Prostate gland (tissue), 2 donors: ENCODE measurements around the gene SYT2. TPM values are rescaled to one million over a fixed set of nuclear protein-coding genes. Genes with fewer than 3 reads are reported as not detected.
A peak's percentile ranks its signal among the peaks of the same experiment; 100 is the strongest.
"Not testable (repeated sequence)": the region's sequence is repeated elsewhere in the genome, so short reads cannot be mapped to it uniquely, and the experiment has no call there.

Experiments
- DNase-seq: peaks from one replicate; pipeline ENCODE4 v3.0.0-alpha.2; 2019; ENCODE audit warnings: low spot score
- H3K27ac ChIP-seq, 2 donors: fragments of 200-600 bp; sonication (generic); 2 replicates each; pipeline ENCODE4 v1.5.1; 2017 to 2019
- H3K27me3 ChIP-seq: fragments of 200-600 bp; sonication (generic); replicated peaks from 2 replicates; pipeline ENCODE4 v1.5.1; 2019; ENCODE audit not compliant: insufficient read depth
- H3K36me3 ChIP-seq, 2 donors: fragments of 200-600 bp; sonication (generic); 1 replicate in 1 of 2; 2 replicates in 1 of 2; pipeline versions ENCODE4 v1.5.1 to v1.8.1; 2017 to 2019
- H3K4me1 ChIP-seq: fragments of 200-600 bp; sonication (generic); replicated peaks from 2 replicates; pipeline ENCODE4 v1.5.1; 2019
- H3K4me3 ChIP-seq, 2 donors: fragments of 200-600 bp; sonication (generic); 2 replicates each; pipeline ENCODE4 v1.5.1; 2017 to 2019
- H3K9me3 ChIP-seq: fragments of 200-600 bp; sonication (generic); 2 replicates; pipeline ENCODE4 v1.5.1; 2017
- CTCF ChIP-seq, 4 experiments: fragments of 200-600 bp in 2 of 4; fragments of 450-650 bp in 2 of 4; sonication (generic) in 2 of 4; IDR thresholded peaks; 1 replicate in 3 of 4; 2 replicates in 1 of 4; pipeline ENCODE4 v1.5.1; 2016 to 2019; ENCODE audit warnings: antibody characterized with exemption in 4 of 4, mild to moderate bottlenecking in 2 of 4, moderate library complexity in 2 of 4
- POLR2A ChIP-seq: fragments of 450-650 bp; IDR thresholded peaks from one replicate; pipeline ENCODE4 v1.6.1; 2016; ENCODE audit warnings: antibody characterized with exemption, mild to moderate bottlenecking
- POLR2AphosphoS5 ChIP-seq: sonication (generic); formaldehyde crosslinking; IDR thresholded peaks from one replicate; pipeline ENCODE4 v1.6.1; 2017; ENCODE audit warnings: antibody characterized with exemption
- WGBS: methylation state at CpG from one replicate; pipeline ENCODE4 v1.1.5; 2018; 5-methylcytosine and 5-hydroxymethylcytosine counted together
- intact Hi-C: fragments of 100-400 bp; cut with DNase I; formaldehyde crosslinking; loops from one replicate; pipeline ENCODE4 v1.14.2; 2022
- total RNA-seq, 2 donors: library from RNA; depleted of rRNA; stranded (reverse); fragments of >200 nt; gene quantifications; one replicate each; pipeline ENCODE4 v1.1.0, GENCODE V29; 2016

Gene SYT2
- total RNA-seq, 2 donors from 2014 or later = 0.09 to 7.1 TPM

- H3K4me3 ChIP-seq = no peak overlapping the region
- no peaks in the 10 kb centered on the region for H3K36me3 ChIP-seq
- H3K9me3 ChIP-seq = no peaks in the 10 kb centered on the region
- peak; percentile 32 for DNase-seq
- no peaks in the 10 kb centered on the region for H3K4me1 ChIP-seq
- TF ChIP-seq POLR2A = no peak
- peak in 3 of 4 experiments; percentile 41 to 59 (median 58) for TF ChIP-seq CTCF (IDR thresholded peaks at IDR 0.05)
- WGBS = 38% methylated on average over 26 of the region's 28 CpGs
- intact Hi-C loops = loop anchor here (10.0 kb wide), 1 partner anchor 281 kb away; the partner anchor contains the start of genes PPP1R12B and UBE2T
- no peak overlapping the region for H3K27ac ChIP-seq
- no peaks in the 10 kb centered on the region for H3K27me3 ChIP-seq
Observed at GRCh38 chr1:202625416-202626360, 84.6 kb downstream of the SYT2 start.

- DNase-seq = no peak
- Histone ChIP-seq H3K4me3 (no peak overlapping the region), H3K27me3 (no peaks in the 10 kb centered on the region), H3K36me3 (no peaks in the 10 kb centered on the region), H3K4me1 (no peaks in the 10 kb centered on the region), H3K27ac (no peak overlapping the region), H3K9me3 (no peaks in the 10 kb centered on the region)
- intact Hi-C loops = loop anchor here (10.0 kb wide), 1 partner anchor 280 kb away; the partner anchor contains the start of genes PPP1R12B and UBE2T
- no peak for TF ChIP-seq CTCF (IDR thresholded peaks at IDR 0.05)
- 73% methylated on average over 1 of the region's 1 CpG for WGBS
Observed at GRCh38 chr1:202624781-202625108, 85.5 kb downstream of the SYT2 start.

GRCh38 chr1:202624088-202624780 is 86.0 kb downstream of the SYT2 start:
- intact Hi-C loops = loop anchor here (10.0 kb wide), 1 partner anchor 279 kb away; the partner anchor contains the start of genes PPP1R12B and UBE2T
- 77% methylated on average over 7 of the region's 7 CpGs for WGBS
- Histone ChIP-seq H3K9me3 (no peaks in the 10 kb centered on the region), H3K27me3 (no peaks in the 10 kb centered on the region), H3K27ac (no peak overlapping the region), H3K4me1 (no peaks in the 10 kb centered on the region), H3K36me3 (no peaks in the 10 kb centered on the region), H3K4me3 (no peak overlapping the region)
- no peak for DNase-seq
- TF ChIP-seq CTCF (IDR thresholded peaks at IDR 0.05) (no peak), POLR2AphosphoS5 (no peak), POLR2A (no peak)

- H3K4me1 ChIP-seq, DNase-seq, H3K9me3 ChIP-seq, H3K4me3 ChIP-seq, H3K27me3 ChIP-seq, H3K36me3 ChIP-seq: not testable (repeated sequence)
- 50% methylated on average over 12 of the region's 12 CpGs for WGBS
- peak overlapping the region; percentile 27 to 42 for H3K27ac ChIP-seq
- intact Hi-C loops = loop anchor here (10.0 kb wide), 1 partner anchor 279 kb away; the partner anchor contains the start of genes PPP1R12B and UBE2T
Observed at GRCh38 chr1:202623476-202623875, 86.8 kb downstream of the SYT2 start.

- Histone ChIP-seq H3K27ac (peak overlapping the region; percentile 27 to 42), H3K36me3 (no peaks in the 10 kb centered on the region)
- 62% methylated on average over 7 of the region's 7 CpGs for WGBS
Observed at GRCh38 chr1:202623075-202623474, 87.2 kb downstream of the SYT2 start.

More at GRCh38 chr1:202623075-202623474, 87.2 kb downstream of the SYT2 start:
- intact Hi-C loops = loop anchor here (10.0 kb wide), 1 partner anchor 278 kb away; the partner anchor contains the start of genes PPP1R12B and UBE2T
- TF ChIP-seq POLR2A (no peak), POLR2AphosphoS5 (no peak), CTCF (IDR thresholded peaks at IDR 0.05) (no peak)
- no peaks in the 10 kb centered on the region for H3K27me3 ChIP-seq
- H3K4me3 ChIP-seq = no peak overlapping the region
- no peak for DNase-seq
- H3K4me1 ChIP-seq = no peaks in the 10 kb centered on the region
- H3K9me3 ChIP-seq = no peaks in the 10 kb centered on the region
